RKO (cell line): Measurements from ENCODE around the gene GNPTAB.
A peak's percentile ranks its signal among the peaks of the same experiment; 100 is the strongest.

Experiments
- DNase-seq: peaks from one replicate; pipeline ENCODE4 v3.0.0-alpha.2; 2016; ENCODE audit warnings: low spot score

GNPTAB gene

GRCh38 chr12:101804409-101804808 is 26.4 kb downstream of the GNPTAB start:
- no peak for DNase-seq

GRCh38 chr12:101803978-101804377 is 26.8 kb downstream of the GNPTAB start:
- no peak for DNase-seq

- no peak for DNase-seq
Measured at GRCh38 chr12:101802486-101802885, 28.3 kb downstream of the GNPTAB start.

DNA sequence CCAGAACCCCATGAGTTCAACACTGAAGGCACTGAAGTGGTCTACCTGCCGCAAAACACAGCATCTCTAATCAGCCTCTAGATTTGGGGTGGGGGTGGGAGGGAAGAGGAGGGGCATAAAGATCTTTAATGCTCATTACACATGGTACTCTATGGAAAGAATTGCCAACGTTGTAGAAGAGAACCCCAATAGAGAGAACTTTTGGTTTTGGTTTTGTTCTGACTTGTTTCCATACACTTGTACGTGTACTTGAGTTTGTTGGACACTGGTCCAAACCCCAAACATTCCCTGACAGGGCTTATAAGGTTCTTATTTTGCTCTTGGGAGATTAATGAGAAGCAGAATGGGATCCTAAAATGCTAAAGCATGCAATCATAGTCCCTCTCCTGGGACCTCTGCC is 31.0 kb downstream of the GNPTAB start:
- DNase-seq, result no peak

DNA sequence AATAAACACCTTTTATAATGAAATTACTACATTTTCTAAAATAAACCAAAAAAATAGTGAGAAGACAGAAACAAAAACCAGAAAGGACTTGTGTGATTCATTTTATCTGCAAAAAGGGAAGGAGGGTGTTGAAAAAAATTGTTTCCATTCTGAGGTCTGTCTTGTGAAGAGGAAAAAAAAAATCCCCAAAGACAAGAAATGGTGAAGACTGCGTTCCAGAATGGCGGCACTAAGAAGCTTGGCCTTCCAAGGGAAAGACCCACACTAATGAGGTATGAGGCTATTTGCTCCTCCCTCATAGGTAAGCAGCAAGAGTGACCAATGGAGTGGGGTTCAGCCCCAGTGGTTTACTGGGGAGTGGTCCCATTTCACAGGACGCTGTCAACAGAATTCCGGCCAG is 35.0 kb downstream of the GNPTAB start:
- DNase-seq, result no peak

GRCh38 chr12:101795013-101795412 is 35.7 kb downstream of the GNPTAB start:
- no peak for DNase-seq

- no peak for DNase-seq
Measured at GRCh38 chr12:101794574-101794973, 36.2 kb downstream of the GNPTAB start.

GRCh38 chr12:101793401-101793800 is 37.4 kb downstream of the GNPTAB start:
- peak; percentile 56 for DNase-seq

GRCh38 chr12:101792046-101792931 is 38.5 kb downstream of the GNPTAB start:
- peak; percentile 15 for DNase-seq

DNA sequence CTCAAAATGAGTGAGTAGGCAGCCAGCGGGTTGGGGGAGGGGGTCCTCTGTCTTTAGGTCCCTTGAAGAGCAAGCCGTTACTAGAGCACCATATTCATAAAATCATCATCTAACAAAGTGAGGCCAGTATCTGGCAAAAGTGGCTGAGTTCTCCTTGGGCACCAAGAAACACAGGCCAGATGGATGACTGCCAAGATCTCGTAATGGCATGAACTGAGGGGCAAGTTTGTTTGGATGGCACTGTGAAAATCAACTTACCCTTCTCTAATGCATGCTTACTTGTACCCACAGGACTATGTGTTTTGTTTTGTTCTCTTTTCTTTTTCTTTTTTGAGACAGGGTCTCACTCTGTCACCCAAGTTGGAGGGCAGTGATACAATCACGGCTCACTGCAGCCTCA is 41.6 kb downstream of the GNPTAB start:
- no peak for DNase-seq

DNA sequence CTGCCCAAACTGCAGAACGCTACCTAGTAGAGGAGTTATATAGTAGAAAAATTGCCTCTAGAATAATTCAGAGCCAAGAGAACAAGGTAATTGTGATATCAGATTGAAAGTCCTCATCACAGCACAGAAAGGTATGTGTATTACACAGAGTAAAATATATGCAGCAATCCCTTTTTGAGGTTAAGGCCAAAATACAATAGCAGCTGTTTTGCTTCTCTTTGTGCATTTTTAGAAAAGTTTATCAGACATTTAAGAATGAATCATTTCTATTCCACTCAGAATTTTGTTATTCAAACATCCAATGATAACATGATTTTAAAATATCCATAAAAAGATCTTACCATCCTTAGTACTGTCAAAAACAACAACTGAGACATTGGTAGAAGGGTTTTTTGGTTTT is 45.1 kb downstream of the GNPTAB start:
- no peak for DNase-seq

GRCh38 chr12:101784376-101784775 is 46.4 kb downstream of the GNPTAB start:
- no peak for DNase-seq

DNA sequence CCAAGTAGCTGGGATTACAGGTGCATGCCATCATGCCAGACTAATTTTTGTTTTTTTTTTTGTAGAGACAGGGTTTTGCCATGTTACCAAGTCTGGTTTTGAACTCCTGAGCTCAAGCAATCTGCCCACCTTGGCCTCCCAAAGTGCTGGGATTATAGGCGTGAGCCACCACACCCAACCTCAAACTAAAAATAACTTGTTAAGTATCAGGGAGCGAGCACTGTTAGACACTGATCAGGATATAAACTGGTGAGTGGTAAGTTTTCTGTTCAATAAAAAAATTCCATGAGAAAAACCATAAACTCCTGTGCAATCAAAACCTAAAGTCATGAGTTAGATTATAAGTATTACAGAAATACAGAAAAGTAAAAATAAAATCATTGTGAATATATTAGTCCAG is 46.9 kb downstream of the GNPTAB start:
- DNase-seq, result no peak

GRCh38 chr12:101783150-101783549 is 47.6 kb downstream of the GNPTAB start:
- DNase-seq, result no peak

GRCh38 chr12:101782273-101782731 is 48.5 kb downstream of the GNPTAB start:
- peak; percentile 3 for DNase-seq

DNA sequence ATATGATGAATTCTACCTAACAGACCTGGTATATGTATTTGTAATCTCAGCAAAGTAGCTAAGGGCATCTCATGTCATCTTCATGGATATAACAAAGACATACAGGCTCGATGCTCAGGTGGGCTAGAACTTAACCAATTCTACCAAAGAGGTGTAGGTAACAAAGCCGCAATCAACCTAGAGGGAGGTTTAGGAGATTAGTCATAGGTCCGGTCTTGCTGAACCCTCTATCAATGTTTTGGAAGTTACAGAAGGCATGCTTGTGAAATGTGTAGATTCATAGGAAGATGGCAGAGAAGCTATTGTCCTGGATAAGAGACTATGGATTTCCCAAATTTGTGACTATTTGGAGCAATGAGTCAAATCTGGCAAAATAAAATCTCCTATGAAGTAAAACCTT is 48.9 kb downstream of the GNPTAB start:
- DNase-seq, result no peak

DNA sequence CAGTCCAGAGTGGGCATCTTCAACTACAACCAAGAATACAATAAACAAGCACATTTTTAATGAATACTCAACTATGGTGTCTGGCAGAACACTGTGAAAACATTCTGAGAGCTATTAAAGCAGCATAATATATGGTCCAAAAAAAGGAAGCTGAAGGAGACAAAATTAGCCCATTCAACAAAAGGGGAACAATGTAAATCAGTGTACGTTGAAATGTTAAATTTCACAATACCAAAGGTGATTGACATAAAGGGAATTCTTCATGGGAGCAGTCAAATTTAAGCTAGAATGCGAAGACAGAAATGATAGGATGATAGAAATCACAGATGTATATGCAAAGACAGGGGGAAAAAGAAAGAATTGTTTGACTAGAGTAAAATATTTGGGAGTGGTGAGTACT is 50.2 kb downstream of the GNPTAB start:
- DNase-seq, result no peak

DNA sequence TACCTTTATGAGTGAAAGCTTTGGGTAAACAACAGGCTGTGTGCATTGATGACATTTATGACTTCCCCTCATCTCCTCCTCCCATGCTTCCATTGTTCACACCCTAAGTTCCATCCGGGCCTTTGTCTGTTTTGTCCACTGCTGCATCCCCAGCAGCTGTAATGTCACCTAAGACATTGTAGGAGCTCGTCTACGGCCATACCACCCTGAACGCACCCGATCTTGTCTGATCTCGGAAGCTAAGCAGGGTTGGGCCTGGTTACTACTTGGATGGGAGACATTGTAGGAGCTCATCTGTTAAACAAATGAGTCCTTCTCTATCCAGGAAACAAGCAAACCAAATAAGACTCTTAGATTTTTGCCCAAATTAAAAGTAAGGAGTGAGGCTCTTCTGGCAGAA is 51.1 kb downstream of the GNPTAB start:
- DNase-seq, result no peak

- DNase-seq, result no peak
Measured at GRCh38 chr12:101779200-101779599, 51.6 kb downstream of the GNPTAB start.

- DNase-seq, result no peak
Measured at GRCh38 chr12:101777978-101778377, 52.8 kb downstream of the GNPTAB start.

DNA sequence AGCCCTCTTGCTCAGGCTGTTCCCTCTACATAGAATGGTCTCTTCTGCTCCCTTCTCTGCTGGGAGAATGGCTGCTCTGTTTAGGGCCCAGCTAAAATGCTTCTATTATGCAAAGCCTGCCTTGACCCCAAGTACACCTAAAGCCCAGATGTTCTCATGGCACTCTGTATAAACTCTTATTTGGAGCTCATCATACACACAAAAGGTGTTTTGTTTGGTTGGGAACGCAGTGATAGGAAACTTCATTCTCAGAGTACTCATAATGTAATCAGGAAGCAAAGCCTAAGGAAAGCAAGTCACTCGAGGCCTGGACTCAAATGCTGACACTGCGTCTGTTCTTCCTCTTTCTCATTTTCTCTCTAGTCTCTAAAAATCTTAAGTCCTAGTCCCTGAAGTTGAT is 53.3 kb downstream of the GNPTAB start:
- DNase-seq, result no peak

GRCh38 chr12:101775816-101776215 is 54.9 kb downstream of the GNPTAB start:
- DNase-seq, result no peak

DNA sequence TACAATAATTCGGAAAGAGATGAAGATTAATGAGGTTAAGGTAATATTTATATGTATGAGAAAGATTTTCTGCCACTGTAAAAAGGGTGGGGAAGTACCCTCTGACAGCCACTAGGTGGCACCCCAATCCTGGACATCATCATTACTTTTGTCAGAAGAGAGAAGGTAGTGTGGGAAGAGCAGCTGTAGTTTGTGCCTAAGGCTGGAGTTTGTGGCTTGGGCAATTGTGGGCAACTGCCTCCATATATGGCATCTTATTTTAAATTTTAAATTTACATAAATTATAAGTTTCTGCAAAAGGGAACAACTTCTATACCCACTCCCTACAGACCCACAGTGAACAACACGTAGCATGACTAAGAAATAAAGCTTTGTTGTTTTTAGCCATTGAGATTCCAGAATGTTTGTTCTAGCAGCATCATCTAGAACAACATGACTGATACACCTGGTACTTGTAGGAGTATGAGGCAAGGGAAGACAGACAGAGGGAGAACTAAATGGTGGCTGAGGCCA is 57.1 kb downstream of the GNPTAB start:
- peak; percentile 71 for DNase-seq
